WERI-Rb-1 (cell line): ENCODE results near the gene STYXL2.

Experiments
- DNase-seq: peaks from one replicate; pipeline ENCODE4 v3.0.0-alpha.2; 2020
- H3K27ac ChIP-seq: fragments of 250-450 bp; sonication (Bioruptor Pico); 2 replicates; pipeline ENCODE4 v1.5.1; 2020; ENCODE audit warnings: mild to moderate bottlenecking, moderate library complexity
- H3K27me3 ChIP-seq: fragments of 250-450 bp; sonication (Bioruptor Pico); 2 replicates; pipeline ENCODE4 v1.5.1; 2021; ENCODE audit warnings: mild to moderate bottlenecking, low read depth, moderate library complexity; ENCODE audit not compliant: insufficient read depth, severe bottlenecking
- H3K36me3 ChIP-seq: fragments of 250-450 bp; sonication (Bioruptor Pico); 2 replicates; pipeline ENCODE4 v1.5.1; 2020; ENCODE audit warnings: mild to moderate bottlenecking, moderate library complexity
- H3K4me3 ChIP-seq: 2 replicates; pipeline ENCODE4 v1.5.1; 2011; ENCODE audit warnings: low read depth, mild to moderate bottlenecking, control low read depth, low read length
- H3K9me3 ChIP-seq: fragments of 250-450 bp; sonication (Bioruptor Pico); 2 replicates; pipeline ENCODE4 v1.5.1; 2021; ENCODE audit warnings: mild to moderate bottlenecking, moderate library complexity; ENCODE audit not compliant: severe bottlenecking
- CTCF ChIP-seq: IDR thresholded peaks from 2 replicates; pipeline ENCODE4 v1.5.1; 2011; ENCODE audit warnings: low read depth, mild to moderate bottlenecking, control low read depth, inconsistent platforms, low read length

The STYXL2 gene

DNA sequence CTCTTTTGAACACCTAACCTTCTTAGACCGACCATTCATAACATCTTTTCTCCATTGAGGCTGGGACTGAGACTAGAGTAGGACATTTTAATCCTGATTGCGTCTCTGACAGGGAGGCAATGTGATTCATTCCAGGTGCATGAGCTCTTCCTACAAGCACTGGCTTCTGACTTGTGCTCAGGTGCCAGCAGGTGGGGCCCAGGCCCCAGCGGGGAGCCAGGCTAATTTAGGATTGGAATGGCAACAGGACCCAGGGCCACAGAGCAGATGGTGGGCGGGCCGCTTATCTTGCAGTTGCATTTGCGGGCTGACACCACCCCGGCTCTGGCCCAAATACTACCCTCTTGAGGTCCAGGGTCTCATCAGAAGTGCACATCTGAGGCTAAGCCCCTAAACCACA is 7.8 kb upstream of the STYXL2 start:
- no peaks in the 10 kb centered on the region for H3K9me3 ChIP-seq
- H3K4me3 ChIP-seq: no peak overlapping the region
- H3K27ac ChIP-seq: no peak overlapping the region
- no peak for DNase-seq
- no peak for TF ChIP-seq CTCF
- no peaks in the 10 kb centered on the region for H3K36me3 ChIP-seq
- H3K27me3 ChIP-seq: no peaks in the 10 kb centered on the region

DNA sequence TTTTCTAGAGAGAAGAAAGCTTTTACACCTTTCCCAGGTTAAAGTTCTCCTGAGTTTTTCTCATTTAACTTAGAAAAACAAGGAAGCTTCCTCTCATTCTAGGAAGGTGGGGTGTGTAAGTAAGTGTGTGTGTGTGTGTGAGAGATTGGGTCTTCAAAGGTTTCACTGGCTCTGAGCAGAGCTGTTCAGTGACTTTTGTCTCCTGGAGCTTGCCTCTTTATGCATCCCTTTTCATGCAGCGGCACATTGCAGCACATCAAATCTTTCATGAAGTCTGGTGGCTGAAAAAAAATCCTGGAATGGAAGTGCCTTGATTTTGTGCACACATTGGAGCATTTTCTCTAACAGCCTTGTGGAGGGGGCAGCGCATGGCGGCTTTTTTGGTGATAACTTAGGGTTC is 7.1 kb upstream of the STYXL2 start:
- H3K27ac ChIP-seq: no peak overlapping the region
- DNase-seq: no peak
- H3K4me3 ChIP-seq: no peak overlapping the region
- no peaks in the 10 kb centered on the region for H3K27me3 ChIP-seq
- no peak for TF ChIP-seq CTCF
- H3K9me3 ChIP-seq: no peaks in the 10 kb centered on the region
- no peaks in the 10 kb centered on the region for H3K36me3 ChIP-seq

DNA sequence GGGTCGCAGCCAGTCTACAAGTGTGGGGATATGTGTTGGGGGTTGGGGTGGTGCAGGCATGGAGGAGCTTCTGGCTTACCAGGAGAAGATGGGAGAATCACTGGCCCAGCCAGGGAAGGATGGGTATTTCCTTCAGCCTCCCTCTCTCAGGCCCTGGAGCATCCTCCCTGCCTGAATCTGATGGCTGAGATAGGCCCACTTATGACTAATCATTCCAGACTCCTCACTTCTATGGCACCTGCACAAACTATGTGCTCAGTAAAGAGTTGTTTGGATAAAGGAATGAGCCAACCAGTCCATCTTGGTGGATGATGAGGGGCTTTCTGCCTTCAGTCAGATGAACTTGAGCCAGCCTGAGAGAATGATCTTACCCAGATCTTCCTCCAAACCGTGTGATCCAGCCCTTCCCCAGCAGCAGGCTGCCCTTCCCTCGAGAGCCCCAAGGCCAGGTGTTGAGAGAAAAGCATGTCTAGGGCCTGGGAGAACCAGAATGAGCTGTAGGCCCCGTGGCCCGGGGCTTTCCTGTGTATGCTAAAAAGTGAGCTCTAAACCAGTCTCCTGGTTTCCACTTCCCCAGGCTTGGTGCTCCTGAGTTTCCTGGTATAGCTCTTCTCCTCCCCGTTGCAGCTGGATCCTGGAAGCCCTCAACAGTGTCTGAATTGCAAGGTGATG is 5.0 kb upstream of the STYXL2 start:
- Histone ChIP-seq H3K36me3 (no peaks in the 10 kb centered on the region), H3K9me3 (no peaks in the 10 kb centered on the region), H3K27ac (no peak overlapping the region), H3K27me3 (no peaks in the 10 kb centered on the region), H3K4me3 (no peak overlapping the region)
- TF ChIP-seq CTCF: no peak
- no peak for DNase-seq

DNA sequence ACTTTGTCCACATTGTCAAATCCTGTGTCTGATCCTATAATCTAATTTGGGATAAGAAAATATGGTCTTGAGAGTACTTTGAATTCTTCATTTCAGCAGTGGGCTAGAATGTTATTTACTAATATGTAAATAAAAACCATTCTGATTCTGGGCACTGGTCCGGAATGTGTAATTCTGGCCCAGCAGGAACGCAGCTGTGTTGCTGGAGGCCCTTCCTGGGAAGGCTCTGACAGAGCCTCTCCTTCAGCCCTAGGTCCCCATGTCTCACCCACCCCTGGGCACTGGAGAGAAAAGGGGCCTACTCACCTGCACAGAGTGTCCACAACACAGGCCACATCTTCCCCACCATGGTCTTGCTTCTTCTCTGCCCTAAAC is 3.9 kb upstream of the STYXL2 start:
- no peaks in the 10 kb centered on the region for H3K27me3 ChIP-seq
- no peak overlapping the region for H3K4me3 ChIP-seq
- no peaks in the 10 kb centered on the region for H3K36me3 ChIP-seq
- no peak overlapping the region for H3K27ac ChIP-seq
- no peaks in the 10 kb centered on the region for H3K9me3 ChIP-seq
- TF ChIP-seq CTCF: no peak
- no peak for DNase-seq

GRCh38 chr1:167090314-167090942 is 3.4 kb upstream of the STYXL2 start, which contains the start of gene GPA33:
GPA33 (minus strand) TSS chr1:167090377; CDS start chr1:167090287, 90 bp downstream.
- no peak for DNase-seq
- no peaks in the 10 kb centered on the region for H3K36me3 ChIP-seq
- no peaks in the 10 kb centered on the region for H3K9me3 ChIP-seq
- H3K27me3 ChIP-seq: no peaks in the 10 kb centered on the region
- H3K4me3 ChIP-seq: no peak within 1 kb of the TSS
- no peak within 1 kb of the TSS for H3K27ac ChIP-seq
- no peak for TF ChIP-seq CTCF
